ENCODE data around the gene GPR151.
"Not testable (repeated sequence)": the region's sequence is repeated elsewhere in the genome, so short reads cannot be mapped to it uniquely, and the experiment has no call there.

Gene GPR151

DNA sequence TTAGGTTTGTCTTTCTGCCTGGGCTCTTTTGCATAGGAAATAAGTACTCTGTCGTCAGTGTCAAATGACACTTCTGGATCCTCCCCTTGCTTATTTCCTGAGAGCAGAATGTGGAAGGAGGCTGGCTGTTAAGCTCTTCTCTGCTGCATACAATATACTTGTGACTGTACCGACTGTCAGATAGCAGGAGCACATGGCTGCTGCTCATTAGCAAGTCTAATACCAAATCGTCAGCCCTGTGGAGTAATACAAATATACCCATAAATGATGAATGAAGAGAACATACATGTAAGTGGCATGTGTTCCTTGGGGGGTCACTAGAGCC is at the start of gene GPR151:
Gene GPR151 (minus strand): TSS at position 40 of the 325 bp plus-strand sequence. CDS start 77 bp downstream, outside the sequence.
- DNase-seq: no peak

DNA sequence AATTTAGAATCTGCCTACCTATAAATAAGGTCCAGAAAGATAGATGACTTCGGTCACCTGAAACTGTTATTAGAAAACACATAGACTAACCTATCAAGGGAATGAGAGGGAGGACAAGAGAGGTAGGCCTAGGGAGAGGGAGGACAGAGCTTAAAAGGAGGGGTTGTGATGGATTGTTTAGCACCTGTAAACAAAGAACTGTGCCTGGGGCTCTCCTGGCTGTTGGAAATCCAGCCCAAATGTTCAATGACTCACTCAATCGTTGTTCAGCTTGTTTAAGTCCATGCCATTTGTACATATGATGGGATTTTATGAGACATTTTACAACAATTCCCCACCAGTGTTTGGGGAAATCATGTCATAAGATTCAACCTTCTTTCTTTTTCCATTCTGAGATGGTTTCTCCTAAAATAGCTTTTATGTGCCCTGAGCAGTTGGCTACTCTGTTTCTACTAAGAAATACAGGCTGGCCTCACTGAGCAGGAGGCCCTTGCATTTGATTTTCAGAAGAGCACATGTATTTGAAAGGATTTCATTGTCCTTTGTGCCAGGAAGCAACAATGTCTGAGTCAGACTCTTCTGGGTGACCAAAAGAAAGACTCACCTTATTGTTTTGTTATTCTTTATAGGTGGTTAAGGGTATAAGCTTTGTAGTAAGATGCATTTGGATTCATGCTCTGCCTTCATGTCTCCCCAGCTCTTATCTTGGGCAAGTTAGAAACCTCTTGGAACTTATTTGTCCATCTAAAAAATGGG is 48.2 kb upstream of the GPR151 start:
- DNase-seq: no peak

DNA sequence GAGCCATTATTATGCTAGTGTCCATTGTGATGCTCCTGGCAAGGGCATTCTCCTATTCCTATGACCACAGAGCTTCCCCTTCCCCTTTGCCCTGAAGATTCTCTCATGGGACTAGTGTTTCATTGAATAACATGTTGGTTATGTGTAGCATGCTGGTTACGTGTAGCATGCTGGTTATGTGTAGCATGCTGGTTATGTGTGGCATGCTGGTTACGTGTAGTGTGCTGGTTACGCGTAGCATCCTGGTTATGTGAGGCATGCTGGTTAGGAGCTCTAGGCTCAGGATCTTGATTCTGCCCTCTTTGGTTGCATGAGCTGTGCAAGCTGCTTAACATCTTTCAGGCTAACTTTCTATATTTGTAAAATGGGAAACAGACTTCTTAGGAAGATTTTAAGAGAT is 46.5 kb upstream of the GPR151 start:
- no peak for DNase-seq

DNA sequence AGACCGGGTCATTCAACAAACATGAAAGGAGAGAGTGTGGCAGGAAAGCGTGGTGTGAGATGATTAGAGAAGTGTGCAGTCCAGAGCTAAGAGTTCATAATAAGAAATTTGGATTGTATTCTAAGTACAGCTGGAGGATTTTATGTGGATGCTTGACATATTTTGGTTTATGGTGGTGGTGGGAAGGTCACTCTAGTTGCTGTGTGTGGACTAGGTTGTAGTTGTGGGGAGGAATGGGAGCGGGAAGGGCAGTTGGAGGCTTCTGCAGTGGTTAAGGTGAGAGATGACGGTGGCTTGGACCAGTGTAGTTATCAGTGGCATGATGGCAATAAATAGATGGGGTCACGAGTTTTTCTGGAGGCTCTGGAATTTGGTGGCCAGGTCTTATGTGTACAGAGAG is 45.7 kb upstream of the GPR151 start:
- no peak for DNase-seq

DNA sequence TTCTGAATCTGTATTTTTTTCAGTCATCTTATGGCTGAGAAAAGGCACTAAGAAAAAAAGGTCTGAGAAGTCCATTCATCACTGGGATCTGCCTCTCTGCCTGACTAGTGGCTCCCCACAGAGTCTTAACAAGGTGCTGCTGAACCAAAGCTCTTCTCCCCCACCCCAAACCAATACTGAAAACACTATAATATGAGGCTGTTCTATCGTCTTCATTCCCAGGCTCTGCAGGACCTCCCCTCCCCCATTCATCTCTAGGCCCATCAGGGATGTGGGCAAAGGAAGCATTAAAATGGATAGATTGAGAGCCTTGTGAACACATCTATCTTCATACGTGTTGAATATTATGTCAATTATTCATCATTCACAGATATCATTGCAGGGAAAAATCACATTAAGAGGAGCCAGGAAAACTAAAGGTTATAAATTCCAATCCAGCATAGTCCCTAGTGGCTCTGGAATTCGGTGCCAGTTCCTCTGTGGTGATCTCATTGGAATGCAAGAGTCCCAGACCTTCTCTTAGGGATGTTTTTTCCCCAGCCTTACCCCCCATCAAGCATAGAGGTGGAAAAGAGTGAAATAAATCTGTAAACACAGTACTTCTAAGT is 44.3 kb upstream of the GPR151 start:
- DNase-seq: no peak

DNA sequence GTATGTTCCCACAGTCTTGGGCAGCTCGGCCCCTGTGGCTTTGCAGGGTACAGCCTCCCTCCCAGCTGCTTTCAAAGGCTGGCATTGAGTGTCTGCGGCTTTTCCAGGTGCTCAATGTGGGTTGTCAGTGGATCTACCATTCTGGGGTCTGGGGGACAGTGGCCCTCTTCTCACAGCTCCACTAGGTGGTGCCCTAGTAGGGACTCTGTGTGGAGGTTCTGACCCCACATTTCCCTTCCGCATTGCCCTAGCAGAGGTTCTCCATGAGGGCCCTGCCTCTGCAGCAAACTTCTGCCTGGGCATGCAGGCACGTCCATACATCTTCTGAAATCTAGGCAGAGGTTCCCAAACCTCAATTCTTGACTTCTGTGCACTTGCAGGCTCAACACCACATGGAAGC is 40.9 kb upstream of the GPR151 start:
- not testable (repeated sequence) for DNase-seq

DNA sequence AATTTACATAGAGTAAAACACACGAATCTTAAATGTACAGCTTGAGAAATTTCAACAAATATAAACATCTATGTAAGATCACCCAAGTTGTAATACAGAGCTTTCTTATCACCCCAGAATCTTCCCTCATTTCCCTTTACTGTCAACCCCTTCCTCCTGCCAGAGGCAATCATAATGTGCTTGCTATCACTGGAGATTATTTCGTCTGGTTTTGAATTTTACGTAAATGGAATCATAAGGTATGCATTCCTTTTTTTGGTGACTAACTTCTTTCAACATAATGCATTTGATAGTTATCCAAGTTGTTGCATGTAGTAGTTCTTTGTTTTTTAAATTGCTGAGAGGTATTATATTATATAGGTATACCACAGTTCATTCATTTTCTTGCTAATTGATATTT is 37.5 kb upstream of the GPR151 start:
- DNase-seq: no peak

DNA sequence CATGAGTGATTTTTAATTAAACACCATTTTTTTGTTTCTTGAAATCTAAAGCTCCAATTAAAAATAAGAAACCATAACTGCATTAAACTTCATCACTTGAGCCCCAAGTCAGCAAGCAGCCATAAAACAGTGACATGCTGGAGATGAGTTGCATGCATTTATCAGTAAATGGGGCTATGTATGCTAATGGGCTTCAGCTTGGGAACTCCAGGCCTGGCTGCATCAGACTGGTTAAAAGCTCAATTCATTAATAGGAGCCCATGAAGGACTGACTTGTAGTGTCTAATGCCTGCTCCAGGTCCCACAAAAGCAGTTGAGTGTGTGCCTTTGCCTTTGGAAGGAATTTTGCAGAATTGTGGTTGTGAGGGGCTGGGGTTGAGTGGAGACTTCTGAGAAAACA is 33.6 kb upstream of the GPR151 start:
- no peak for DNase-seq

DNA sequence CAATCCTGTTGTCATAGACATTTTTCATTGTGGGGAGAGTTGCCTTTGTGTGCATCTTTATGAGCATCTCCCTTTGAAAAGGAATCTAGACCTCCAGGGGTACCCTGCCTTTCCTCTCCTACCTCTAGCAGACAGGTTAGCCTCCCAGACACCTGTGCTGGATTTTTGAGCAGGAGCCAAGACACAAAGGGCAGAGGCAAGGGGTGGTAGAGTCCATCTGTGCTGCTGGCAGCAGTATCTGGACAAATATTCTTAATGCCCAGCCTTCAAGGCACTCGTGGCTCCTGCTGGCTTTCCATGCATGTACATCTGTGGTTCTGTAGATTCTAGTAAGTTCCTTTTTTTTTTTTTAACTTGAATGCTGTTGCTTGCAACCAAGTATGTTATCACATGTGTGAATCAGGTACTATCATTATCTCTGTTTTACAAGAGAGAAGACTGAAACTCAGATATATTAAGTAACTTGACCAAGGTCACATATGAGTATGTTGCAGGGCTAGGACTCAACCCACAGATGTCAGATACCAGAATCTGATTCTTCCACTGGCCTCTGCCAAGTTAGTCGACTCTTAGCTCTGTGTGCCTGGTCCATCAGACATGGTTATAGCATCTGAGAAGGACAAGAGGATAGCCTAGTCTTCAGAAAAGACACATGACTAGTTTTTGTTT is 32.9 kb upstream of the GPR151 start:
- DNase-seq: no peak

DNA sequence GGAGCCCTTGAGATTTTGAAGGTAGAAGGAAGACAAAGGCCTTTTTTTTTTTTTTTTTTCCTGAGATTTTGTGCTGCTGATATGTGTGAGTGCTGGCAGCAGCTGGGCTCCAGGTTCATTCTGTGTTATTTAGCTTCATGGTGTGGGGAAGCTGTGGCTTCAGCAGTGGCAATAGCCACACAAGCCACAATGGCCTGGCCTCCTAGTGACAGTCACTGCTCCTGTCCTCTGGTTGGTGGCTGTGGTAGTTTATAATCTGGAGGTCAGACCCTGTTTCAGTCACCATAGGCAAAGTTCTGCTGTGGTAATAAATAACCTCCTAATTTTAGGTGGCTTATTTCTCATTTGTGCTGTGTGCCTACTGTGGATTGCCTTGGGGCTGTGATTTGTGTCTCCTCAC is 28.2 kb upstream of the GPR151 start:
- no peak for DNase-seq

DNA sequence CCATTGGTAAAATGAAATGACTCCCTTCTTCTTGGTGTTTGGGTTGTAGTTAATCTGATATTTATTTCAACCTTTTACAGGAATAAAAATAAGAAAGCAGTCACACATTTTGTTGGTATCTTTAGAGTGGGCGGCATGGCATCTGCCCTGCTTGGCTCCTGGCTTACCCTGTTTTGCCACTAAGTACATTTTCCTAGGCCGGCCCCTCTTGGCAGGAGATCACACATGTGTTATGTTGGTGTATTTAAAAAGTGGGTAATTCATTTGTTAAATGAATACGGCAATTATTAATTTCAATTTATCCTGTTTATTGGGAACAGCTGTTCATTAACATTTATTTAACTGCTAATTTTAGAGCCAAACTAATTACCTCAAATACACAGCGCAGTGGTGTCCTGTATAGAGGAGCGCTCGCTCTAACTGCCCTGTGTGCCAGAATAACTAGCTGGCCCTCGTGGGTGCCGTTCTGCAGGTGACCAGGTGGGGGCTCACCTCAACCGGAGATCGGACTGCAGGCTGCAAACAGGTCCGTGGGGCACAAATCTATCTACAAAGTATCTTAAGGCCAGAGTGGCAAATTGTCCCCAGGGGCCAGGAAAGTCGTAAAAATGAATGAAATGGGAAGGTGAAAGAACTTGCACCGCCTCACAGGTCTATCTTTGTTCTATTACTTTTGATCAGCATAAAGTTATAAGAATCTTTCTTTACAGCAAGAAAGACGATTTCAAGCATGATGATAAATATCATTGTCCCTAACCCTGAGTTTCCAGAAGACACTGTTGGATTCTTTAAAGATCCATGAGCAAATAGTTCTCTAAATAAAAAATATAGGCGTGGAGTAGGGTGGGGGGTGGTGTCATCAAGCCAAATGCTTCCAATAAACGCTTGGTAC is 26.2 kb upstream of the GPR151 start:
- DNase-seq: peak; percentile 16 to 61 (median 40)

DNA sequence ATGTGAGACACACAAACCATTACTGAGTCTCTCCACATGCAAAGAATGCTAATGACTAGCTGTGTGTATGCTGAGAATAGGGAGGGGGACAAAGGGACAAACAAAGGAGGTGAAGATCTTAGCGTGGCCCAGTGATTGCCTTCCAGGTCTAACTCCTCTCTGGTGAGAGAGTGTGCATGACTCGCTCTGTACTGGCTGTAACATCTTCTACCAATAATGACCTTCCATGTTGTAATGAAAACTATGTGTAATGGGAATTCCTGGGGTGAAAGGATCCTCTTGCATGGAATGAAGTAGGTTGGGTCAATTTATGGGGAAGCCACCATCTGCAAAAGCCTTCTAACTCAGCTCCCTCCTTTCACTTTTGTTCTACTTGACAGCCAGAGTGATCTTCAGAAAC is 24.4 kb upstream of the GPR151 start:
- no peak for DNase-seq

DNA sequence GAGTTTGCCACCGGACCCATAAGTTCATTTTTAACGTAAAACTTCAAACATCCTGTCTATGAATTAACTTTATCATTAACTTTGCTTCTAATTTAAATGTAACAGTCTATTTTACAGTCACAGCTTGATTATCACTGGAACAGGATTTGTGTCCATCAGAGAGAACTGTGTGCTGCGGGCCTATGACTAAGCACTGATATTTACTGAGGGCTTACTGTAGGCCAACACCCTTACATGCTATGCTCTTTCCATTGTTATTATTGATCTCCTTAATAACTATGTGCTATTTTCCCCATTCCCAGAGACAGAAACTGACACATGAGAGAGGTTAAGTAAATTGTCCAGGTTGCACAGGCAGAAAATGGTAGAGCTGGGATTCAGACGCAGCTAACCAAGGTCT is 24.0 kb upstream of the GPR151 start:
- no peak for DNase-seq

DNA sequence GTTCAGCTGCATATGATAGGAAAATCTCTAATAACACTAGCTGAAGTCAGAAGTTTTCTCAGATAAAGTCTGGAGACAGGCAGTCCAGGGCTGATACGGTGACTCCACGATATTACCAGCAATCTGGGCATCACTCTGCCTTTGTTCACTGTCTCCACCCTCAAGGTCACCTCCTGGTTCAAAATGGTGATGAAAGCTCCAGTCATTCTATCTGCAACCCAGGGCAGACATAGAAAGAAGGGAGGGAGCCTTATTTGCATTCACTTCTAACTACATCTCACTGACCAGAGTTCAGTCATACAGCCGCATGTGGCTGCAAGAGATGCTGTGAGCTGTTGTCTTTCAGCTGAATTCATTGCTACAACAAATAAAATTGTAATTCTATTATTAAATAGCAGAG is 22.4 kb upstream of the GPR151 start:
- no peak for DNase-seq

DNA sequence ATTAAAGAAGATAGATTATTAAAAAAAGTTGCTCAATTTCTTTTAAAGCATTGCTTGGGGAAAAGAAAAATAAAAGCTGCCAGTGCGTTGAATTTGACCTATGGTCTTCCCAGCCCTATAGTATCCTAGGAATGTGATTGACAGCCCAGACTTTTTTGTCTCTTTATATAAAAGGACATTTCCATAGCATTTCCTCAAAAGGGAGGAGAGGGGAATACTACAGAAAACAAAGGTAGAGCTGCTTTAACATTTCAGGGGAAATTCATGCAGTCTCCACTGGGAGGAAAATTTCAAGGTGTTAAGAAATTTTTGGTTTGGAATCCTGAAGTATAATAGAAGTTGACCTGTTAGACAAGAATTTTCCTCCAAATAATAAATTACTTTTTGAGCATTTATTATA is 17.9 kb upstream of the GPR151 start:
- DNase-seq: no peak

DNA sequence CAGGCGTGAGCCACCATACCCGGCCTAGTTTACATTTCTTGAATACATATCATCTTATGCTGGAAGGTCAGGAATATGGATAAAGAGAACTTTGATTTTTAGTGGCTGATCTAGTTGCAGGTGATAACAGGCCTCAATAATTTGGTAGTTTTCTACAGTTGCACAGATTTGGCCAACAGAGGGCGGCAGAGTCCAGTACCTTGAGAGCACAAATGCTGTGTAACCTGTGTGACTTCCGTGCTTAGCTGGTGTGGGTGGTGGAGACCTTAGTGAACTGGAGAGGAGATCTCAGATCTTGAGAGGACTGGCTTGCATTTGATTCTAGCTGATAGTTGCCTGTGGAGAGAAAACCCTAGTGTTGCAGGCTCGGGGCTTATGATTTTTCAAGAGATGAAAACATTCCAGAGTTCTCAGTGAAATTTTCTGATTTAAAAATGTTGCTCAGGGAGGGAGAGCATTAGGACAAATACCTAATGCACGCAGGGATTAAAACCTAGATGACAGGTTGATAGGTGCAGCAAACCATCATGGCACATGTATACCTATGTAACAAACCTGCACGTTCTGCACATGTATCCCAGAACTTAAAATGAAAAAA is 17.4 kb upstream of the GPR151 start:
- DNase-seq: peak; percentile 17 to 64 (median 50)

DNA sequence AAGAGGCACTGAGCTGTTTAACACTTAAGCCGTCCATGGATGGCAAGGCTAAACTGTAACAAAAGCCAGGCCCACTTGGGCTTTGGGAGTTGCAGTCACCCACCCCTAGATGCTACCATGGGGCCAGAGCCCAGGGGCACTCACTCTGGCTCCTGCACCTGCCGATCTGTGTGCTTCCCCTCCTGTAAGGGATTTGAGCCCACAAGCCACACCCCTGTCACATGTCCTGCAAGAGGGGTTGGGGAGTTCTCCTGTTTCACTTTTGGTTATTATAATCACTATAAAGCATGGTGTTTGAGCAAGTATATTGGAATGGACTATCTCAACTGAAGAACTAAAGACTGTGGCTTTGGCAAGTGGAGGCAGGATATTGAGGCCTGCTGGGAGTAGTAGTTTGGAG is 14.0 kb upstream of the GPR151 start:
- no peak for DNase-seq

DNA sequence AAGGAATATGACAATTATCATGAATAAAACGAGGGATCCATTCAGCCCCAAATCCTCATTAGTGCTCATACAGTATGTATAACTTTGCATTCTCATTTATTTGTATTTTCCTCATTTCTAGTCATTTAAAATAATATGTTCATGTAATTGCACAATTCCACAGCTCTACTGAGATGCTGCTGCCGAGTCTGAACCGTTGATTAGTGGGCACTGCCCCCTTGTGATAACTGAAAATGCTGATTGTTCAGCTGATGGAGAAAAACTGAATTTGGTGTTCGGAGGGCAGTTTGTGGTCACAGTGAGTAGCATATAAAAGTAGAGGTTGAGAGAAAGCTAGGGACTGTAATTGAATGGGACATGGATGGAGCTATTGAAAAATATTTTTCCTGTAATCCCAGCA is 12.2 kb upstream of the GPR151 start:
- no peak for DNase-seq

DNA sequence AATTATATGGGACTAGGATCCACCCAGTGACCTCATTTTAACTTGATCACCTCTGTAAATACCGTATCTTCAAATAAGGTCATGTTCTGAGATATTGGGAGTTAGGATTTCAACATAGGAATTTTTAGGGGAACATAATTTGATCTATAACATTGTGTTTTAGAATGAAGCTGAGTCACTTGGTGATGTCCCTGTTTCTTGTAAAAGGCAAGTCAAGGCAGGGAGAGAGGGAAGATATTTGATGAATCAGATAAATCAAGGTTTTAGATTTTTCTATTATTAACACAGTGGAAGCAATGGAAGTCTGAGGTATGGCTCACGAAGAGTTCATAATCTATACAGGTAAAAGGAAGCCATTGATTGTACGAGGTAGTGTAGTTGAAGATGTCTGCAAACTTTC is 11.8 kb upstream of the GPR151 start:
- no peak for DNase-seq

DNA sequence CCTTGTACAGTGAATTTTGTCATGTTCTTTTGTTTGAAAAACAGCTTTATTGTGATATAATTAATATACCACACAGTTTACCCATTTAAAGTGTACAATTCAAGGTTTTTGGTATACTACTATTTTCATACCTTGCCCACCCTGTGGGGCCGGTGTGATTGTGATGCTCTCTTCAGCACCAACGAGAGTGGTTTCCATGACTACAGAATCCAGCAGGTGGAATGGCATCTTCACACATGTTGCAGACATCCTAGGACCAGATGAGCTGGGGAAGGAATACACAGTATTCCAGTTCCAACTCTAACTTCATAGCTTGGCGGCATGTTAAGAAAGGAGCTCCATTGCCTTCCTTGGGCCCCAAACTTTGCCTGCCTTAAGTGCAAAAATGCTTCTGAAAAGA is 7.7 kb upstream of the GPR151 start:
- no peak for DNase-seq

DNA sequence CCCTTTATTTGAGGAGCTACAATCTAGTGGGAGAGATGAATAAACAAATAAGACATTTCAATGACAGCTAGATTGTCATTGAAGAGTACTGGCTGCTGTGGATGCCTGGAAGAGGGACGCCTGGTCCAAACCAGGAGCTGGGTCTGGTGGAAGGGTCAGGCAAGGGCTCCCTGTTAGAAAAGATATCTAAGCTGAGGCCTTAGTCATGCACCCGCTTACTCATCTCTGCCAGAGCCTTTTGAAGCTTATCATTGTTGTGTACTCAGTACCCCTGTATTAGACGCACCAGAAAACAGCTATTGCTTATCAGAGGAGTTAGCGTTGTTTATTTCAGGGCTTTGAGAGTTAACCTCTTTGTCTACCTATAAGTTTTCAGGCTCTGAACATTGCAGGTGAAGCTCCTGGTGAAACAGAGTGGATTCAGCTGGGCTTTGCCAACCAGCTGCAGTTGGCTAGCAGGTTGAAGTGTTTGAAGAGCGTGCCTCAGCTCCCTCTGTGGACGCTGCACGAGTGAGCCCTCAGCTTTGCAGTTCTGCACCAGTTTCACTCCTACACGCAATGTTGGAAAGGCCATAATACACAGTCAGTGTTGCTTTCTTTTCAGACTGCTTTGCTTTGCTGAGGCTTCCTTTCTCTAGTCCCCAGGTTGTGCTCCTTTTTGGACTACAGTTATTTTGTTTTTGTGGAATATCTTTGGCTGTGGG is 5.6 kb upstream of the GPR151 start:
- DNase-seq: no peak

DNA sequence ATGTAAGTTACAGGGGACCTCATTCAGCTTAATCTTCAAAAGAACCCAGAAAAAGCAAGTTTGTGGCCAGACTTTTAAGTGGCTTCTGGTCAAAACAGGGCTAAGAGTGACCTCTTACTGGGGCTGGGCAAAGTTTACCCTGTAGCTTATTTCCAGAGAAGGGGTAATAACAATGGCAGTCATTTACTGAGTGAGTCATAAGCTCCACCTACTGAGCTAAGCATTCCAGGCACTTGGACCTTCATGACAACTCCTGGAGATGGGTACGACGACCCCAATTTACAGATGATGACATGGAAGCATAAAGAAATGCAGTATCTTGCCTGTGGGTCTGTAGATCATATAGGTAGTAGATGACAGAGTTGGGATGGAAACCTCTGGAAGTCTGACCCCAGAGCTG is 4.7 kb upstream of the GPR151 start:
- no peak for DNase-seq

All from stimulated activated naive CD4-positive, alpha-beta T cell (primary cell).